Loucy (cell line): ENCODE measurements around the gene TNRC6B.

Source experiments
- CTCF ChIP-seq: fragments of 200-600 bp; sonication (generic); conservative IDR thresholded peaks from 2 replicates; pipeline ENCODE4 v1.5.1; 2014; ENCODE audit warnings: mild to moderate bottlenecking, antibody characterized with exemption, low read length
- EZH2phosphoT487 ChIP-seq: fragments of 200-600 bp; IDR thresholded peaks from 2 replicates; pipeline ENCODE4 v1.6.1; 2018; ENCODE audit warnings: antibody characterized with exemption, mild to moderate bottlenecking, moderate library complexity, borderline replicate concordance

- no peak for TF ChIP-seq CTCF
- no peak for TF ChIP-seq EZH2phosphoT487
Measured at GRCh38 chr22:40176921-40177737, 596 bp upstream of the TNRC6B start.
